Common myeloid progenitor, CD34-positive (primary cell): Measurements from ENCODE around the gene CD302.

Experiments
- CTCF ChIA-PET: fragments of 350-600 bp; sonication (Branson Sonifier 250); formaldehyde crosslinking; loops from one replicate; lab custom pipeline; 2021; ENCODE audit warnings: antibody characterized with exemption; lab: Charles Lee
- POLR2A ChIA-PET: fragments of 350-600 bp; sonication (Branson Sonifier 250); formaldehyde crosslinking; loops from one replicate; lab custom pipeline; 2021; ENCODE audit warnings: antibody characterized with exemption; lab: Charles Lee
- DNase-seq, 3 donors: peaks; one replicate each; pipeline versions ENCODE4 v3.0.0 to v3.0.0-alpha.2; 2013
- H3K27ac ChIP-seq, 2 experiments: 1 replicate in 1 of 2; 2 replicates in 1 of 2; pipeline ENCODE4 v1.7.0; 2013; ENCODE audit warnings: inconsistent platforms in 2 of 2, low read length in 2 of 2, mild to moderate bottlenecking in 2 of 2, low read depth in 1 of 2, moderate library complexity in 1 of 2; ENCODE audit not compliant: severe bottlenecking in 2 of 2, insufficient read depth in 1 of 2, poor library complexity in 1 of 2
- H3K27me3 ChIP-seq, 5 experiments: replicated peaks in 2 of 5; 1 replicate in 3 of 5; 2 replicates in 2 of 5; pipeline versions ENCODE4 v1.6.1 to v1.7.0; 2013; ENCODE audit warnings: low read length in 4 of 5, mild to moderate bottlenecking in 2 of 5, moderate library complexity in 2 of 5, inconsistent platforms in 1 of 5; ENCODE audit not compliant: insufficient read depth in 5 of 5, control insufficient read depth in 4 of 5
- H3K36me3 ChIP-seq, 4 experiments: 1 replicate in 2 of 4; 2 replicates in 2 of 4; pipeline versions ENCODE4 v1.6.1 to v1.7.0; 2013; ENCODE audit warnings: low read length in 3 of 4, control low read depth in 1 of 4, mild to moderate bottlenecking in 1 of 4; ENCODE audit not compliant: control insufficient read depth in 4 of 4, insufficient read depth in 4 of 4
- H3K4me1 ChIP-seq, 4 experiments: 1 replicate in 3 of 4; 2 replicates in 1 of 4; pipeline versions ENCODE4 v1.6.1 to v1.7.1; 2013; ENCODE audit warnings: low read length in 3 of 4, mild to moderate bottlenecking in 3 of 4, control low read depth in 1 of 4, inconsistent platforms in 1 of 4, moderate library complexity in 1 of 4; ENCODE audit not compliant: control insufficient read depth in 4 of 4, insufficient read depth in 4 of 4; ENCODE audit errors: control extremely low read depth in 1 of 4
- H3K4me3 ChIP-seq, 7 experiments: 1 replicate in 4 of 7; 2 replicates in 3 of 7; pipeline versions ENCODE4 v1.5.1 to v1.7.0; 2013; ENCODE audit warnings: mild to moderate bottlenecking in 7 of 7, low read length in 6 of 7, moderate library complexity in 6 of 7, inconsistent platforms in 2 of 7, low read depth in 2 of 7, control low read depth in 1 of 7; ENCODE audit not compliant: insufficient read depth in 4 of 7, control insufficient read depth in 1 of 7; ENCODE audit errors: extremely low read depth in 1 of 7
- H3K9me3 ChIP-seq, 5 experiments: 1 replicate in 4 of 5; 2 replicates in 1 of 5; pipeline versions ENCODE4 v1.6.1 to v1.7.1; 2013; ENCODE audit warnings: low read length in 4 of 5, mild to moderate bottlenecking in 2 of 5, inconsistent platforms in 1 of 5, low read depth in 1 of 5, moderate library complexity in 1 of 5; ENCODE audit not compliant: control insufficient read depth in 4 of 5, insufficient read depth in 2 of 5; ENCODE audit errors: control extremely low read depth in 1 of 5
- whole genome bisulfite sequencing: methylation state at CpG from one replicate; pipeline ENCODE4 v1.1.5; 2013; ENCODE audit not compliant: insufficient coverage; 5-methylcytosine and 5-hydroxymethylcytosine counted together

The CD302 gene

DNA sequence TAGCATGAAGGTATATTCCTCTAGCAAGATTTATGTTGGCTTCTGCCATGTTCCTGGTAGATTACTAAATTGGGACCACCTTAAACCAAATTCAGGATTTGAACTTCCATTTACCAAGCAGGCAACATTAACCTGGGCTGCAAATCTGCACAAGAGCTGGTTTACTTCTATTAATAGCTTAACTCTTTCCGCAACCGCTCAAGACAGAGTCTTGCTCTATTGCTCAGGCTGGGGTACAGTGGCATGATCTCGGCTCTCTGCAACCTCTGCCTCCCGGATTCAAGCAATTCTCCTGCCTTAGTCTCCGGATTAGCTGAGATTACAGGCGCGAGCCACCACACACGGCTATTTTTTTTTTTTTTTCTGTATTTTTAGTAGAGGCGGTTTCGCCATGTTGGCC is 77.3 kb downstream of the CD302 start:
- Histone ChIP-seq H3K4me3 (no peak overlapping the region), H3K9me3 (peaks cover 0 to 11% (median 3%) of the 10 kb centered on the region in 5 experiments), H3K27me3 (no peaks in the 10 kb centered on the region), H3K27ac (no peak overlapping the region), H3K4me1 (peaks cover 3 to 10% (median 6%) of the 10 kb centered on the region in 4 experiments), H3K36me3 (peaks cover 13 to 75% (median 32%) of the 10 kb centered on the region in 4 experiments)
- DNase-seq: no peak
- POLR2A ChIA-PET: no interaction called here
- CTCF ChIA-PET: interaction anchor here (4.2 kb wide), 1 partner anchor 8 kb away, joined by 16 read pairs; the partner anchor contains the start of gene MARCHF7
- WGBS: 93% methylated on average over 8 of the region's 10 CpGs
